Keratinocyte (primary cell): ENCODE measurements around the gene LHX4. TPM values are rescaled to one million over a fixed set of nuclear protein-coding genes. Genes with fewer than 3 reads are reported as not detected.

Experiments used
- DNase-seq: peaks from one replicate; pipeline ENCODE4 v3.0.0-alpha.2; 2011; ENCODE audit warnings: low read depth, missing footprints, low spot score
- FAIRE-seq: peaks from 2 replicates; lab custom pipeline; 2011; peaks lifted over from hg19 to GRCh38; lab: Jason Lieb, UNC
- H2AFZ ChIP-seq: 2 replicates; pipeline ENCODE4 v1.6.0; 2012; ENCODE audit warnings: low read length, control low read depth, inconsistent platforms; ENCODE audit not compliant: control insufficient read depth
- H3K27ac ChIP-seq: 2 replicates; pipeline ENCODE4 v1.5.1; 2011; ENCODE audit warnings: low read length; ENCODE audit not compliant: control insufficient read depth, insufficient read depth
- H3K27me3 ChIP-seq: 3 replicates; pipeline ENCODE4 v1.6.0; 2011; ENCODE audit warnings: low read length; ENCODE audit not compliant: control insufficient read depth, insufficient read depth; ENCODE audit errors: extremely low read depth
- H3K36me3 ChIP-seq, 2 experiments: 2 replicates in 1 of 2; 3 replicates in 1 of 2; pipeline ENCODE4 v1.5.1; 2011; ENCODE audit warnings: low read length in 2 of 2, mild to moderate bottlenecking in 1 of 2; ENCODE audit not compliant: control insufficient read depth in 2 of 2, insufficient read depth in 2 of 2; ENCODE audit errors: extremely low read depth in 1 of 2
- H3K4me1 ChIP-seq: 3 replicates; pipeline ENCODE4 v1.5.1; 2011; ENCODE audit warnings: low read length; ENCODE audit not compliant: control insufficient read depth, insufficient read depth; ENCODE audit errors: extremely low read depth
- H3K4me2 ChIP-seq: 3 replicates; pipeline ENCODE4 v1.6.0; 2011; ENCODE audit warnings: low read depth, low read length; ENCODE audit not compliant: control insufficient read depth, insufficient read depth; ENCODE audit errors: extremely low read depth
- H3K4me3 ChIP-seq, 3 experiments: fragments of 200-600 bp in 1 of 3; sonication (generic) in 1 of 3; 2 replicates in 2 of 3; 3 replicates in 1 of 3; pipeline ENCODE4 v1.5.1; 2011 to 2016; ENCODE audit warnings: low read length in 3 of 3, mild to moderate bottlenecking in 3 of 3, control low read depth in 2 of 3, inconsistent platforms in 1 of 3, low read depth in 1 of 3, mixed read lengths in 1 of 3, mixed run types in 1 of 3, moderate library complexity in 1 of 3; ENCODE audit not compliant: control insufficient read depth in 2 of 3, insufficient read depth in 2 of 3; ENCODE audit errors: extremely low read depth in 1 of 3
- H3K79me2 ChIP-seq: 2 replicates; pipeline ENCODE4 v1.6.0; 2012; ENCODE audit warnings: low read length; ENCODE audit not compliant: control insufficient read depth, insufficient read depth
- H3K9ac ChIP-seq: 3 replicates; pipeline ENCODE4 v1.6.0; 2011; ENCODE audit warnings: low read length; ENCODE audit not compliant: control insufficient read depth, insufficient read depth; ENCODE audit errors: extremely low read depth
- H3K9me1 ChIP-seq: 3 replicates; pipeline ENCODE4 v1.6.0; 2011; ENCODE audit warnings: low read length; ENCODE audit not compliant: control insufficient read depth, insufficient read depth; ENCODE audit errors: extremely low read depth
- H3K9me3 ChIP-seq: 2 replicates; pipeline ENCODE4 v1.5.1; 2012; ENCODE audit warnings: low read depth, low read length; ENCODE audit not compliant: control insufficient read depth
- H4K20me1 ChIP-seq: 3 replicates; pipeline ENCODE4 v1.6.0; 2011; ENCODE audit warnings: low read length; ENCODE audit not compliant: control insufficient read depth, insufficient read depth; ENCODE audit errors: extremely low read depth
- CTCF ChIP-seq, 3 experiments: IDR thresholded peaks in 1 of 3; conservative IDR thresholded peaks in 1 of 3; optimal IDR thresholded peaks in 1 of 3; 2 replicates in 2 of 3; 3 replicates in 1 of 3; pipeline versions ENCODE3 to v1.5.1; 2011; ENCODE audit warnings: low read length in 3 of 3, mild to moderate bottlenecking in 3 of 3, moderate library complexity in 2 of 3, control low read depth in 1 of 3, inconsistent platforms in 1 of 3; ENCODE audit not compliant: insufficient read depth in 2 of 3; ENCODE audit errors: extremely low read depth in 1 of 3
- EZH2 ChIP-seq: IDR thresholded peaks from one replicate; pipeline ENCODE4 v1.6.1; 2012; ENCODE audit warnings: inconsistent platforms, mild to moderate bottlenecking, low read length, moderate library complexity
- dilution Hi-C: fragments of 300-500 bp; cut with MboI; formaldehyde crosslinking; loops from one replicate; pipeline ENCODE4 v1.7.0; 2020; ENCODE audit warnings: low sequenced_read_pairs; ENCODE audit not compliant: extremely low pct_ligation_motif_present
- polyA plus RNA-seq, 5 experiments: library from polyadenylated mRNA; depleted of rRNA in 3 of 5; stranded (reverse) in 3 of 5; stranded (forward) in 1 of 5; unstranded in 1 of 5; fragments of >200 nt; gene quantifications; 1 replicate in 1 of 5; 2 replicates in 3 of 5; 3 replicates in 1 of 5; pipeline versions ENCODE4 v1.2.1 to v1.2.3, GENCODE V29; 2011 to 2012; ENCODE audit warnings: missing spikeins in 2 of 5, low read depth in 1 of 5, low replicate concordance in 1 of 5

Gene LHX4
- polyA plus RNA-seq, 1 donor (not counting 4 experiments of a cell fraction or from before 2014, with no cell fraction given): not detected

- H2AFZ ChIP-seq: no peak overlapping the region
- no peaks in the 10 kb centered on the region for H3K4me1 ChIP-seq
- DNase-seq (no peak), FAIRE-seq (no peak)
- dilution Hi-C loops: no loop called here
- TF ChIP-seq EZH2 (no peak), CTCF (optimal IDR thresholded peaks at IDR 0.05 in 1 of 3, IDR thresholded peaks at IDR 0.05 in 1 of 3, conservative IDR thresholded peaks at IDR 0.05 in 1 of 3; ENCODE audit: extremely low read depth in 1 of 3, insufficient read depth in 2 of 3, low read length in 3 of 3) (no peak)
- peaks cover 17% of the 10 kb centered on the region for H3K27me3 ChIP-seq
- H3K79me2 ChIP-seq: no peaks in the 10 kb centered on the region
- no peaks in the 10 kb centered on the region for H4K20me1 ChIP-seq
- no peak overlapping the region for H3K4me2 ChIP-seq
- H3K27ac ChIP-seq: no peak overlapping the region
- no peaks in the 10 kb centered on the region for H3K36me3 ChIP-seq
- H3K4me3 ChIP-seq: no peak overlapping the region
- H3K9me3 ChIP-seq: no peaks in the 10 kb centered on the region
- no peaks in the 10 kb centered on the region for H3K9me1 ChIP-seq
- no peak overlapping the region for H3K9ac ChIP-seq
Measured at GRCh38 chr1:180247061-180247460, 17.0 kb downstream of the LHX4 start.

GRCh38 chr1:180247580-180247979, 17.5 kb downstream of the LHX4 start:
- FAIRE-seq (no peak), DNase-seq (no peak)
- H3K9me1 ChIP-seq: no peaks in the 10 kb centered on the region
- H3K4me3 ChIP-seq: no peak overlapping the region
- no peaks in the 10 kb centered on the region for H4K20me1 ChIP-seq
- no peak overlapping the region for H3K9ac ChIP-seq
- dilution Hi-C loops: no loop called here
- peaks cover 12% of the 10 kb centered on the region for H3K27me3 ChIP-seq
- H3K4me1 ChIP-seq: no peaks in the 10 kb centered on the region
- no peak overlapping the region for H3K4me2 ChIP-seq
- H3K79me2 ChIP-seq: no peaks in the 10 kb centered on the region
- no peak overlapping the region for H3K27ac ChIP-seq
- H3K9me3 ChIP-seq: no peaks in the 10 kb centered on the region
- TF ChIP-seq CTCF (optimal IDR thresholded peaks at IDR 0.05 in 1 of 3, IDR thresholded peaks at IDR 0.05 in 1 of 3, conservative IDR thresholded peaks at IDR 0.05 in 1 of 3; ENCODE audit: extremely low read depth in 1 of 3, insufficient read depth in 2 of 3, low read length in 3 of 3) (no peak), EZH2 (no peak)
- no peak overlapping the region for H2AFZ ChIP-seq
- no peaks in the 10 kb centered on the region for H3K36me3 ChIP-seq
